ENCODE data around the gene GRIN3B.

Gene GRIN3B

GRCh38 chr19:964761-965694, 35.2 kb upstream of the GRIN3B start:
- DNase-seq (ENCODE audit: low spot score): no peak

GRCh38 chr19:966485-967088, 33.6 kb upstream of the GRIN3B start:
- no peak for DNase-seq (ENCODE audit: low spot score)

GRCh38 chr19:970695-971094, 29.5 kb upstream of the GRIN3B start:
- no peak for DNase-seq (ENCODE audit: low spot score)

GRCh38 chr19:971795-972194, 28.4 kb upstream of the GRIN3B start:
- DNase-seq (ENCODE audit: low spot score): no peak

GRCh38 chr19:972281-972680, 27.9 kb upstream of the GRIN3B start:
- no peak for DNase-seq (ENCODE audit: low spot score)

GRCh38 chr19:973726-974563, 26.3 kb upstream of the GRIN3B start:
- DNase-seq (ENCODE audit: low spot score): no peak

- no peak for DNase-seq (ENCODE audit: low spot score)
These were observed 25.5 kb upstream of the GRIN3B start for GRCh38 chr19:974564-975257.

- DNase-seq (ENCODE audit: low spot score): no peak
These were observed 23.7 kb upstream of the GRIN3B start for GRCh38 chr19:976476-976875.

- no peak for DNase-seq (ENCODE audit: low spot score)
These were observed 23.2 kb upstream of the GRIN3B start for GRCh38 chr19:977058-977464.

GRCh38 chr19:979318-979741, 20.9 kb upstream of the GRIN3B start:
- no peak for DNase-seq (ENCODE audit: low spot score)

- DNase-seq (ENCODE audit: low spot score): no peak
These were observed 19.9 kb upstream of the GRIN3B start for GRCh38 chr19:980133-980998.

GRCh38 chr19:982567-983170, 17.6 kb upstream of the GRIN3B start:
- peak; percentile 95 for DNase-seq (ENCODE audit: low spot score)

GRCh38 chr19:984165-984967, 15.9 kb upstream of the GRIN3B start, which contains the start of gene WDR18:
Gene WDR18 (plus strand): TSS chr19:984345. CDS start chr19:984354, 9 bp downstream.
- DNase-seq (ENCODE audit: low spot score): peak; percentile 100

GRCh38 chr19:986083-986482, 14.1 kb upstream of the GRIN3B start:
- no peak for DNase-seq (ENCODE audit: low spot score)

GRCh38 chr19:988081-988480, 12.1 kb upstream of the GRIN3B start:
- DNase-seq (ENCODE audit: low spot score): no peak

GRCh38 chr19:988510-988909, 11.7 kb upstream of the GRIN3B start:
- DNase-seq (ENCODE audit: low spot score): no peak

GRCh38 chr19:989381-990081, 10.7 kb upstream of the GRIN3B start:
- no peak for DNase-seq (ENCODE audit: low spot score)

- no peak for DNase-seq (ENCODE audit: low spot score)
These were observed 10.1 kb upstream of the GRIN3B start for GRCh38 chr19:990119-990571.

- DNase-seq (ENCODE audit: low spot score): no peak
These were observed 9.5 kb upstream of the GRIN3B start for GRCh38 chr19:990746-991145.
